Activated CD4-positive, alpha-beta T cell treated with anti-CD3 and anti-CD28 coated beads, Interleukin-2, amount 10 ng/mL, durations not matched to agents 7 days and 5 days (primary cell): ENCODE results near the gene SPON1. TPM values are rescaled to one million over a fixed set of nuclear protein-coding genes. Genes with fewer than 3 reads are reported as not detected.

ENCODE experiments used
- CTCF ChIA-PET: fragments of 350-600 bp; sonication (Branson Sonifier 250); formaldehyde crosslinking; loops from one replicate; lab custom pipeline; 2021; ENCODE audit warnings: antibody characterized with exemption; lab: Charles Lee
- POLR2A ChIA-PET: fragments of 350-600 bp; sonication (Branson Sonifier 250); formaldehyde crosslinking; loops from one replicate; lab custom pipeline; 2021; ENCODE audit warnings: antibody characterized with exemption; lab: Charles Lee
- DNase-seq: peaks from one replicate; pipeline ENCODE4 v3.0.0-alpha.2; 2020
- H3K27ac Mint-ChIP-seq: one replicate; pipeline ENCODE4 v1.8.0; 2021; ENCODE audit warnings: mild to moderate bottlenecking, moderate library complexity, mixed read lengths
- H3K27me3 Mint-ChIP-seq: one replicate; pipeline ENCODE4 v1.8.0; 2021; ENCODE audit warnings: mixed read lengths
- H3K36me3 Mint-ChIP-seq: one replicate; pipeline ENCODE4 v1.8.0; 2021; ENCODE audit warnings: low read depth, mixed read lengths
- H3K4me1 Mint-ChIP-seq: one replicate; pipeline ENCODE4 v1.8.0; 2021; ENCODE audit warnings: mixed read lengths
- H3K4me3 Mint-ChIP-seq: one replicate; pipeline ENCODE4 v1.8.0; 2021; ENCODE audit warnings: mild to moderate bottlenecking, moderate library complexity, mixed read lengths
- H3K9me3 Mint-ChIP-seq: one replicate; pipeline ENCODE4 v1.8.0; 2021; ENCODE audit warnings: mixed read lengths
- total RNA-seq, 2 experiments: library from RNA; stranded (reverse); gene quantifications; one replicate each; pipeline ENCODE4 v1.2.3, GENCODE V29; 2021

The SPON1 gene
- total RNA-seq, 2 experiments from 2014 or later: 1.4 to 1.6 TPM

- no peak for DNase-seq
- no peak overlapping the region for H3K4me3 Mint-ChIP-seq
- no peak overlapping the region for H3K27ac Mint-ChIP-seq
- no peaks in the 10 kb centered on the region for H3K36me3 Mint-ChIP-seq
- ChIA-PET CTCF (interaction anchor here (1.1 kb wide), 1 partner anchor 27 kb away, joined by 3 read pairs; no protein-coding TSS in a partner anchor), POLR2A (no interaction called here)
- peaks cover 8% of the 10 kb centered on the region for H3K27me3 Mint-ChIP-seq
- no peaks in the 10 kb centered on the region for H3K9me3 Mint-ChIP-seq
- peaks cover 8% of the 10 kb centered on the region for H3K4me1 Mint-ChIP-seq
These were observed 240.8 kb downstream of the SPON1 start for GRCh38 chr11:14203321-14203720.

GRCh38 chr11:14212986-14213385 is 250.5 kb downstream of the SPON1 start:
- no peak for DNase-seq
- Mint-ChIP-seq H3K4me3 (no peak overlapping the region), H3K9me3 (no peaks in the 10 kb centered on the region), H3K36me3 (no peaks in the 10 kb centered on the region), H3K4me1 (no peaks in the 10 kb centered on the region), H3K27me3 (peaks cover 3% of the 10 kb centered on the region), H3K27ac (no peak overlapping the region)
- ChIA-PET POLR2A (interaction anchor here (0.6 kb wide), 1 partner anchor 1962 kb away, joined by 4 read pairs; no protein-coding TSS in a partner anchor), CTCF (interaction anchor here (0.8 to 0.9 kb wide), 3 partner anchors 10 to 212 kb away, joined by 3 to 6 read pairs (median 3); no protein-coding TSS in a partner anchor)

- no peak overlapping the region for H3K27ac Mint-ChIP-seq
- no peak for DNase-seq
- H3K36me3 Mint-ChIP-seq: no peaks in the 10 kb centered on the region
- no peaks in the 10 kb centered on the region for H3K27me3 Mint-ChIP-seq
- H3K4me3 Mint-ChIP-seq: no peak overlapping the region
- POLR2A ChIA-PET: no interaction called here
- no peaks in the 10 kb centered on the region for H3K9me3 Mint-ChIP-seq
- no peaks in the 10 kb centered on the region for H3K4me1 Mint-ChIP-seq
- CTCF ChIA-PET: no interaction called here
These were observed 256.2 kb downstream of the SPON1 start for GRCh38 chr11:14218728-14219127.

GRCh38 chr11:14223636-14224288 is 261.2 kb downstream of the SPON1 start:
- no peaks in the 10 kb centered on the region for H3K27me3 Mint-ChIP-seq
- H3K27ac Mint-ChIP-seq: no peak overlapping the region
- peaks cover 3% of the 10 kb centered on the region for H3K4me1 Mint-ChIP-seq
- no peaks in the 10 kb centered on the region for H3K36me3 Mint-ChIP-seq
- H3K4me3 Mint-ChIP-seq: no peak overlapping the region
- no peak for DNase-seq
- CTCF ChIA-PET: interaction anchor here (1.4 kb wide), 1 partner anchor 8 kb away, joined by 3 read pairs; no protein-coding TSS in a partner anchor
- POLR2A ChIA-PET: no interaction called here
- peaks cover 3% of the 10 kb centered on the region for H3K9me3 Mint-ChIP-seq

- H3K27me3 Mint-ChIP-seq: no peaks in the 10 kb centered on the region
- no peak for DNase-seq
These were observed 261.9 kb downstream of the SPON1 start for GRCh38 chr11:14224395-14224794.

GRCh38 chr11:14225666-14226065 is 263.1 kb downstream of the SPON1 start:
- no peaks in the 10 kb centered on the region for H3K36me3 Mint-ChIP-seq
- no peaks in the 10 kb centered on the region for H3K27me3 Mint-ChIP-seq

More at GRCh38 chr11:14224395-14224794, 261.9 kb downstream of the SPON1 start:
- Mint-ChIP-seq H3K36me3 (no peaks in the 10 kb centered on the region), H3K9me3 (peaks cover 3% of the 10 kb centered on the region), H3K4me1 (peaks cover 3% of the 10 kb centered on the region), H3K4me3 (no peak overlapping the region), H3K27ac (no peak overlapping the region)
- CTCF ChIA-PET: no interaction called here
- POLR2A ChIA-PET: no interaction called here

GRCh38 chr11:14228356-14228755 is 265.8 kb downstream of the SPON1 start:
- H3K4me1 Mint-ChIP-seq: peaks cover 3% of the 10 kb centered on the region
- CTCF ChIA-PET: no interaction called here
- POLR2A ChIA-PET: interaction anchor here (0.6 kb wide), 1 partner anchor 1095 kb away, joined by 3 read pairs; no protein-coding TSS in a partner anchor
- no peak overlapping the region for H3K27ac Mint-ChIP-seq
- H3K9me3 Mint-ChIP-seq: peaks cover 3% of the 10 kb centered on the region
- H3K36me3 Mint-ChIP-seq: no peaks in the 10 kb centered on the region
- peaks cover 2% of the 10 kb centered on the region for H3K27me3 Mint-ChIP-seq
- H3K4me3 Mint-ChIP-seq: no peak overlapping the region
- no peak for DNase-seq

More at GRCh38 chr11:14225666-14226065, 263.1 kb downstream of the SPON1 start:
- no peak for DNase-seq
- no peak overlapping the region for H3K4me3 Mint-ChIP-seq
- POLR2A ChIA-PET: no interaction called here
- H3K4me1 Mint-ChIP-seq: peaks cover 3% of the 10 kb centered on the region
- H3K27ac Mint-ChIP-seq: no peak overlapping the region
- H3K9me3 Mint-ChIP-seq: peaks cover 3% of the 10 kb centered on the region
- CTCF ChIA-PET: interaction anchor here (0.9 kb wide), 1 partner anchor 9 kb away, joined by 3 read pairs; no protein-coding TSS in a partner anchor

- no peak for DNase-seq
- H3K36me3 Mint-ChIP-seq: no peaks in the 10 kb centered on the region
- H3K9me3 Mint-ChIP-seq: peaks cover 3% of the 10 kb centered on the region
- CTCF ChIA-PET: interaction anchor here (0.6 kb wide), 1 partner anchor 376 kb away, joined by 3 read pairs; no protein-coding TSS in a partner anchor
- POLR2A ChIA-PET: no interaction called here
- peaks cover 3% of the 10 kb centered on the region for H3K4me1 Mint-ChIP-seq
- peaks cover 2% of the 10 kb centered on the region for H3K27me3 Mint-ChIP-seq
- no peak overlapping the region for H3K27ac Mint-ChIP-seq
- no peak overlapping the region for H3K4me3 Mint-ChIP-seq
These were observed 266.9 kb downstream of the SPON1 start for GRCh38 chr11:14229472-14229871.

GRCh38 chr11:14230407-14230806 is 267.9 kb downstream of the SPON1 start:
- no peak for DNase-seq
- CTCF ChIA-PET: interaction anchor here (0.7 kb wide), 2 partner anchors 28 to 44 kb away, joined by 3 read pairs; no protein-coding TSS in a partner anchor
- H3K9me3 Mint-ChIP-seq: peaks cover 3% of the 10 kb centered on the region
- no peak overlapping the region for H3K4me3 Mint-ChIP-seq
- no peaks in the 10 kb centered on the region for H3K36me3 Mint-ChIP-seq
- H3K4me1 Mint-ChIP-seq: no peaks in the 10 kb centered on the region
- peaks cover 2% of the 10 kb centered on the region for H3K27me3 Mint-ChIP-seq
- H3K27ac Mint-ChIP-seq: no peak overlapping the region
- POLR2A ChIA-PET: no interaction called here

- no peak overlapping the region for H3K27ac Mint-ChIP-seq
- no peak overlapping the region for H3K4me3 Mint-ChIP-seq
- no peaks in the 10 kb centered on the region for H3K36me3 Mint-ChIP-seq
- ChIA-PET POLR2A (no interaction called here), CTCF (interaction anchor here (0.8 to 0.9 kb wide), 2 partner anchors 10 to 42 kb away, joined by 3 read pairs; no protein-coding TSS in a partner anchor)
- peaks cover 2% of the 10 kb centered on the region for H3K4me1 Mint-ChIP-seq
- peaks cover 2% of the 10 kb centered on the region for H3K27me3 Mint-ChIP-seq
- H3K9me3 Mint-ChIP-seq: no peaks in the 10 kb centered on the region
- DNase-seq: no peak
These were observed 270.1 kb downstream of the SPON1 start for GRCh38 chr11:14232652-14233051.

GRCh38 chr11:14234446-14234845 is 271.9 kb downstream of the SPON1 start:
- Mint-ChIP-seq H3K4me3 (no peak overlapping the region), H3K27me3 (peaks cover 2% of the 10 kb centered on the region), H3K36me3 (no peaks in the 10 kb centered on the region), H3K4me1 (peaks cover 3% of the 10 kb centered on the region), H3K9me3 (no peaks in the 10 kb centered on the region), H3K27ac (no peak overlapping the region)
- ChIA-PET CTCF (interaction anchor here (0.9 to 1.4 kb wide), 2 partner anchors 9 to 27 kb away, joined by 3 read pairs; no protein-coding TSS in a partner anchor), POLR2A (interaction anchor here (0.5 kb wide), 1 partner anchor 27 kb away, joined by 6 read pairs; no protein-coding TSS in a partner anchor)
- DNase-seq: no peak

- H3K27me3 Mint-ChIP-seq: peaks cover 2% of the 10 kb centered on the region
- DNase-seq: no peak
- POLR2A ChIA-PET: no interaction called here
- no peaks in the 10 kb centered on the region for H3K36me3 Mint-ChIP-seq
- peaks cover 3% of the 10 kb centered on the region for H3K4me1 Mint-ChIP-seq
- no peak overlapping the region for H3K27ac Mint-ChIP-seq
- H3K9me3 Mint-ChIP-seq: no peaks in the 10 kb centered on the region
- H3K4me3 Mint-ChIP-seq: no peak overlapping the region
- CTCF ChIA-PET: interaction anchor here (1.4 to 1.5 kb wide), 2 partner anchors 15 to 26 kb away, joined by 3 to 4 read pairs; no protein-coding TSS in a partner anchor
These were observed 273.2 kb downstream of the SPON1 start for GRCh38 chr11:14235701-14236100.

- CTCF ChIA-PET: interaction anchor here (0.6 to 1.5 kb wide), 2 partner anchors 17 to 218 kb away, joined by 3 to 4 read pairs; no protein-coding TSS in a partner anchor
- Mint-ChIP-seq H3K4me1 (peaks cover 3% of the 10 kb centered on the region), H3K27me3 (peaks cover under 1% of the 10 kb centered on the region), H3K4me3 (no peak overlapping the region), H3K36me3 (no peaks in the 10 kb centered on the region), H3K27ac (no peak overlapping the region), H3K9me3 (no peaks in the 10 kb centered on the region)
- POLR2A ChIA-PET: no interaction called here
- no peak for DNase-seq
These were observed 275.0 kb downstream of the SPON1 start for GRCh38 chr11:14237444-14237961.
